ENCODE data around the gene TNRC6B. TPM values are rescaled to one million over a fixed set of nuclear protein-coding genes. Genes with fewer than 3 reads are reported as not detected.
"Not testable (repeated sequence)": the region's sequence is repeated elsewhere in the genome, so short reads cannot be mapped to it uniquely, and the experiment has no call there.

TNRC6B gene
- total RNA-seq, 1 experiment from 2014 or later, result 58.1 TPM

DNA sequence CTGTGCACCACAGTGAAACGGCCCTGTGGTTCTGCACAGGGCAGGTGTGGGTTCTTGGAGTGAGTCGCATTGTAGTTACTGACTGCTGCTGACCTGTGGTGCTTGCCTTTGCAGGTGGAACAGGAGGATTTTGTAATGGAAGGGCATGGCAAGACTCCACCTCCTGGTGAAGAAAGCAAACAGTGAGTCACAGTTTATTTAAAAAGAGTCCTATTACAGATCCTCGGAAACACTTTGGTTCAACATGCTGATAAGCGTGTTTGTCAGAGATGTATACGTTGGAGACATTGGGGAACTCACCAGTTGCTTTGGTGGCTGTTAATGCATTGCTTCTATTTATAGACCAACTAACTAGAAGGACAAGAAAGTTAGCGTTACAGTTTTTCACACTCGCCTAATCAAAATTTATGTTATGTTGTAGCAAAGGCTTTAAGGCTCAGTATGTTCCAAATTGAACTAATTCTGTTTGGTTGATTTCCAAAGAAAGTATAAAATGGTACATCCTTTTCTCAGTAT, 21.7 kb upstream of the TNRC6B start:
- Histone ChIP-seq H3K14ac (ENCODE audit: insufficient read depth, low read length) (no peak overlapping the region), H3K9me3 (ENCODE audit: control insufficient read depth, low read depth, low read length) (no peaks in the 10 kb centered on the region), H2BK20ac (ENCODE audit: low read depth, low read length, poor library complexity, severe bottlenecking) (no peak overlapping the region), H2BK15ac (ENCODE audit: low read depth, low read length) (no peak overlapping the region), H4K8ac (replicated peaks; ENCODE audit: insufficient read length, low read depth, low read length) (no peak overlapping the region), H3K23me2 (ENCODE audit: insufficient read length, low read depth, low read length, poor library complexity, severe bottlenecking) (no peaks in the 10 kb centered on the region), H3K9ac (ENCODE audit: extremely low read depth, insufficient read length, low read length) (no peak overlapping the region), H2BK5ac (ENCODE audit: insufficient read length, low read length) (no peak overlapping the region), H2AFZ (ENCODE audit: low read length) (no peak overlapping the region), H3K23ac (ENCODE audit: insufficient read length, low read depth, low read length) (no peak overlapping the region), H4K91ac (ENCODE audit: insufficient read length, low read depth, low read length) (no peak overlapping the region), H3K18ac (ENCODE audit: insufficient read length, low read depth, low read length) (no peak overlapping the region), H3T11ph (ENCODE audit: low read length) (no peak overlapping the region), H3K4me1 (ENCODE audit: insufficient read depth, low read length) (no peaks in the 10 kb centered on the region), H3K4ac (ENCODE audit: low read depth, low read length) (no peak overlapping the region), H3K27me3 (ENCODE audit: insufficient read depth, low read length) (no peaks in the 10 kb centered on the region), H3K79me2 (ENCODE audit: insufficient read depth, low read length) (no peaks in the 10 kb centered on the region), H2AK5ac (ENCODE audit: insufficient read length, low read length) (no peak overlapping the region), H3K4me2 (ENCODE audit: insufficient read depth, insufficient read length, low read length) (no peak overlapping the region), H4K5ac (ENCODE audit: insufficient read length, low read depth, low read length) (no peak overlapping the region), H4K20me1 (ENCODE audit: control insufficient read depth, insufficient read depth, insufficient read length) (no peaks in the 10 kb centered on the region), H2BK12ac (ENCODE audit: insufficient read length, low read depth, low read length) (no peak overlapping the region), H3K56ac (ENCODE audit: insufficient read length, low read depth, low read length) (no peak overlapping the region), H3K27ac (ENCODE audit: insufficient read length, low read depth, low read length) (no peak overlapping the region), H3K79me1 (ENCODE audit: insufficient read depth, low read depth, low read length, poor library complexity, severe bottlenecking) (no peaks in the 10 kb centered on the region), H2BK120ac (ENCODE audit: low read depth, low read length, poor library complexity, severe bottlenecking) (no peak overlapping the region)
- DNase-seq, result peak; percentile 69
- TF ChIP-seq, protein P1, sequence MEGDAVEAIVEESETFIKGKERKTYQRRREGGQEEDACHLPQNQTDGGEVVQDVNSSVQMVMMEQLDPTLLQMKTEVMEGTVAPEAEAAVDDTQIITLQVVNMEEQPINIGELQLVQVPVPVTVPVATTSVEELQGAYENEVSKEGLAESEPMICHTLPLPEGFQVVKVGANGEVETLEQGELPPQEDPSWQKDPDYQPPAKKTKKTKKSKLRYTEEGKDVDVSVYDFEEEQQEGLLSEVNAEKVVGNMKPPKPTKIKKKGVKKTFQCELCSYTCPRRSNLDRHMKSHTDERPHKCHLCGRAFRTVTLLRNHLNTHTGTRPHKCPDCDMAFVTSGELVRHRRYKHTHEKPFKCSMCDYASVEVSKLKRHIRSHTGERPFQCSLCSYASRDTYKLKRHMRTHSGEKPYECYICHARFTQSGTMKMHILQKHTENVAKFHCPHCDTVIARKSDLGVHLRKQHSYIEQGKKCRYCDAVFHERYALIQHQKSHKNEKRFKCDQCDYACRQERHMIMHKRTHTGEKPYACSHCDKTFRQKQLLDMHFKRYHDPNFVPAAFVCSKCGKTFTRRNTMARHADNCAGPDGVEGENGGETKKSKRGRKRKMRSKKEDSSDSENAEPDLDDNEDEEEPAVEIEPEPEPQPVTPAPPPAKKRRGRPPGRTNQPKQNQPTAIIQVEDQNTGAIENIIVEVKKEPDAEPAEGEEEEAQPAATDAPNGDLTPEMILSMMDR (conservative IDR thresholded peaks at IDR 0.05), result peak; percentile 51; the same call in 2 of the 3 replicates
- Mint-ChIP-seq H3K27me3 (ENCODE audit: low read depth) (no peaks in the 10 kb centered on the region), H3K9me3 (no peaks in the 10 kb centered on the region), H3K4me3 (no peak overlapping the region), H3K4me1 (peaks cover 6 to 9% of the 10 kb centered on the region in 2 experiments), H3K36me3 (ENCODE audit: insufficient read depth in 1 of 3, low read depth in 3 of 3) (peaks cover 0 to 17% (median 2%) of the 10 kb centered on the region in 3 experiments; a peak in 4 of 7 replicates), H3K27ac (peak overlapping the region in 1 of 3 experiments; percentile 72; a peak in 2 of 7 replicates)
- WGBS (ENCODE audit: extremely low coverage, insufficient read length, low lambda C conversion rate), result no CpG with 5 or more reads among the region's 7 CpGs

DNA sequence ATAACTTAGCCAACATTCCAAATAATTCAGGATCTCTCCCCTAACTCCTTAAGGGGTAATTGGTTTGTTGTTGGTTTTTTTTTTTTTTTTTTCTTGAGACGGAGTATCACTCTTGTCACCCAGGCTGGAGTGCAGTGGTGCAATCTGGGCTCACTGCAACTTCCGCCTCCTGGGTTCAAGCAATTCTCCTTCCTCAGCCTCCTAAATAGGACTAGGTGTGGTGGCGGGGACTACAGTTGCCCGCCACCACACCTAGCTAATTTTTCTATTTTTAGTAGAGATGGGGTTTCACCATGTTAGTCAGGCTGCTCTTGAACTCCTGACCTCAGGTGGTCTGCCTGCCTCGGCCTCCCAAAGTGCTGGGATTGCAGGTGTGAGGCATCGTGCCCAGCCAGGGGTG, 21.0 kb upstream of the TNRC6B start:
- not testable (repeated sequence) for H2AK5ac ChIP-seq (ENCODE audit: insufficient read length, low read length); H3K27me3 ChIP-seq (ENCODE audit: insufficient read depth, low read length); H2BK12ac ChIP-seq (ENCODE audit: insufficient read length, low read depth, low read length); DNase-seq; H3K18ac ChIP-seq (ENCODE audit: insufficient read length, low read depth, low read length); H3K27me3 Mint-ChIP-seq (ENCODE audit: low read depth); H3K23me2 ChIP-seq (ENCODE audit: insufficient read length, low read depth, low read length, poor library complexity, severe bottlenecking); H3K9me3 Mint-ChIP-seq; H2BK120ac ChIP-seq (ENCODE audit: low read depth, low read length, poor library complexity, severe bottlenecking); H3T11ph ChIP-seq (ENCODE audit: low read length); H3K4me2 ChIP-seq (ENCODE audit: insufficient read depth, insufficient read length, low read length); H3K56ac ChIP-seq (ENCODE audit: insufficient read length, low read depth, low read length); H2BK20ac ChIP-seq (ENCODE audit: low read depth, low read length, poor library complexity, severe bottlenecking); H2BK5ac ChIP-seq (ENCODE audit: insufficient read length, low read length); H3K79me1 ChIP-seq (ENCODE audit: insufficient read depth, low read depth, low read length, poor library complexity, severe bottlenecking); H2AFZ ChIP-seq (ENCODE audit: low read length); H3K4me3 Mint-ChIP-seq; H3K9me3 ChIP-seq (ENCODE audit: control insufficient read depth, low read depth, low read length); H3K4ac ChIP-seq (ENCODE audit: low read depth, low read length); H4K20me1 ChIP-seq (ENCODE audit: control insufficient read depth, insufficient read depth, insufficient read length); H3K9ac ChIP-seq (ENCODE audit: extremely low read depth, insufficient read length, low read length); H4K8ac ChIP-seq (replicated peaks; ENCODE audit: insufficient read length, low read depth, low read length); H4K5ac ChIP-seq (ENCODE audit: insufficient read length, low read depth, low read length); H3K79me2 ChIP-seq (ENCODE audit: insufficient read depth, low read length); H4K91ac ChIP-seq (ENCODE audit: insufficient read length, low read depth, low read length); H3K14ac ChIP-seq (ENCODE audit: insufficient read depth, low read length); H3K27ac ChIP-seq (ENCODE audit: insufficient read length, low read depth, low read length); H3K4me1 Mint-ChIP-seq; H3K4me1 ChIP-seq (ENCODE audit: insufficient read depth, low read length); H2BK15ac ChIP-seq (ENCODE audit: low read depth, low read length); H3K23ac ChIP-seq (ENCODE audit: insufficient read length, low read depth, low read length)
- 0 out of 7 replicates have a peak overlapping the region, but pooled peaks of 1 of the 3 experiments have one; percentile 28 for H3K27ac Mint-ChIP-seq
- WGBS (ENCODE audit: extremely low coverage, insufficient read length, low lambda C conversion rate), result no CpG with 5 or more reads among the region's 6 CpGs
- H3K36me3 Mint-ChIP-seq (ENCODE audit: insufficient read depth in 1 of 3, low read depth in 3 of 3), result peaks cover 1 to 23% (median 2%) of the 10 kb centered on the region in 3 experiments; a peak in 4 of 7 replicates

Measured in H9 (cell line).